ENCODE measurements around the gene ZBP1. TPM values are rescaled to one million over a fixed set of nuclear protein-coding genes. Genes with fewer than 3 reads are reported as not detected.

ZBP1 gene
- total RNA-seq, 3 donors from 2014 or later (not counting 1 experiment from before 2014, with no cell fraction given) = 95.4 to 99.7 (median 97.8) TPM

- Mint-ChIP-seq H3K27ac (no peak overlapping the region), H3K27me3 (ENCODE audit: low read depth in 2 of 2) (peaks cover 22 to 25% of the 10 kb centered on the region in 2 donors), H3K36me3 (no peaks in the 10 kb centered on the region), H3K4me3 (no peak overlapping the region), H3K9me3 (no peaks in the 10 kb centered on the region), H3K4me1 (no peaks in the 10 kb centered on the region)
- 78% methylated on average over 6 of the region's 6 CpGs for WGBS (ENCODE audit: insufficient coverage)
- Histone ChIP-seq H3K27me3 (ENCODE audit: control insufficient read depth, insufficient read depth, low read length) (peaks cover 2% of the 10 kb centered on the region), H3K27ac (ENCODE audit: low read length) (no peak overlapping the region), H3K4me3 (ENCODE audit: low read length) (no peak overlapping the region), H3K36me3 (ENCODE audit: control insufficient read depth, insufficient read depth, low read length) (no peaks in the 10 kb centered on the region), H3K9me3 (ENCODE audit: control insufficient read depth, insufficient read depth, low read length) (no peaks in the 10 kb centered on the region), H3K4me1 (ENCODE audit: control insufficient read depth, insufficient read depth, low read length) (no peaks in the 10 kb centered on the region)
- ATAC-seq (no peak), DNase-seq (no peak)
- no peak for TF ChIP-seq CTCF (IDR thresholded peaks at IDR 0.05)
- intact Hi-C loops (cut with micrococcal nuclease) = no loop called here
Measured at GRCh38 chr20:57576617-57577550, 43.3 kb downstream of the ZBP1 start.

- no peak for TF ChIP-seq CTCF (IDR thresholded peaks at IDR 0.05)
Measured at GRCh38 chr20:57576002-57576401, 44.2 kb downstream of the ZBP1 start.

GRCh38 chr20:57574954-57575353, 45.3 kb downstream of the ZBP1 start:
- Histone ChIP-seq H3K27ac (ENCODE audit: low read length) (no peak overlapping the region), H3K27me3 (ENCODE audit: control insufficient read depth, insufficient read depth, low read length) (no peaks in the 10 kb centered on the region), H3K36me3 (ENCODE audit: control insufficient read depth, insufficient read depth, low read length) (no peaks in the 10 kb centered on the region), H3K4me3 (ENCODE audit: low read length) (no peak overlapping the region), H3K9me3 (ENCODE audit: control insufficient read depth, insufficient read depth, low read length) (no peaks in the 10 kb centered on the region), H3K4me1 (ENCODE audit: control insufficient read depth, insufficient read depth, low read length) (no peaks in the 10 kb centered on the region)
- H3K4me1 Mint-ChIP-seq = no peaks in the 10 kb centered on the region
- H3K36me3 Mint-ChIP-seq = no peaks in the 10 kb centered on the region
- intact Hi-C loops (cut with micrococcal nuclease) = no loop called here
- H3K27ac Mint-ChIP-seq = no peak overlapping the region
- H3K4me3 Mint-ChIP-seq = no peak overlapping the region
- TF ChIP-seq CTCF (IDR thresholded peaks at IDR 0.05) = no peak
- DNase-seq = no peak
- no peaks in the 10 kb centered on the region for H3K9me3 Mint-ChIP-seq
- ATAC-seq = no peak
- H3K27me3 Mint-ChIP-seq (ENCODE audit: low read depth in 2 of 2) = peaks cover 7 to 10% of the 10 kb centered on the region in 2 donors

More at GRCh38 chr20:57576002-57576401, 44.2 kb downstream of the ZBP1 start:
- DNase-seq (no peak), ATAC-seq (no peak)
- Histone ChIP-seq H3K27ac (ENCODE audit: low read length) (no peak overlapping the region), H3K4me3 (ENCODE audit: low read length) (no peak overlapping the region), H3K9me3 (ENCODE audit: control insufficient read depth, insufficient read depth, low read length) (no peaks in the 10 kb centered on the region), H3K36me3 (ENCODE audit: control insufficient read depth, insufficient read depth, low read length) (no peaks in the 10 kb centered on the region), H3K4me1 (ENCODE audit: control insufficient read depth, insufficient read depth, low read length) (no peaks in the 10 kb centered on the region), H3K27me3 (ENCODE audit: control insufficient read depth, insufficient read depth, low read length) (no peaks in the 10 kb centered on the region)
- H3K27me3 Mint-ChIP-seq (ENCODE audit: low read depth in 2 of 2) = peaks cover 16 to 18% of the 10 kb centered on the region in 2 donors
- intact Hi-C loops (cut with micrococcal nuclease) = no loop called here
- H3K27ac Mint-ChIP-seq = no peak overlapping the region
- H3K4me1 Mint-ChIP-seq = no peaks in the 10 kb centered on the region
- no peak overlapping the region for H3K4me3 Mint-ChIP-seq
- no peaks in the 10 kb centered on the region for H3K36me3 Mint-ChIP-seq
- 63% methylated on average over 2 of the region's 2 CpGs for WGBS (ENCODE audit: insufficient coverage)
- no peaks in the 10 kb centered on the region for H3K9me3 Mint-ChIP-seq
